T-helper 17 cell (primary cell): Measurements from ENCODE around the gene AADAC. TPM values are rescaled to one million over a fixed set of nuclear protein-coding genes. Genes with fewer than 3 reads are reported as not detected.
"Not testable (repeated sequence)": the region's sequence is repeated elsewhere in the genome, so short reads cannot be mapped to it uniquely, and the experiment has no call there.

Experiments used
- ATAC-seq: fragments of 150-1000 bp; cut with Tn5 transposase; 2 replicates; pipeline ENCODE4 v1.10.0; 2021; ENCODE audit warnings: mild to moderate bottlenecking, moderate library complexity
- DNase-seq, 3 donors: peaks; one replicate each; pipeline versions ENCODE4 v3.0.0 to v3.0.0-alpha.2; 2020 to 2021
- H3K9me3 ChIP-seq: one replicate; pipeline ENCODE4 v1.7.0; 2013; ENCODE audit warnings: low read length, mild to moderate bottlenecking; ENCODE audit not compliant: control insufficient read depth, poor library complexity, severe bottlenecking
- H3K27ac Mint-ChIP-seq: one replicate; pipeline ENCODE4 v1.8.0; 2022; ENCODE audit warnings: mild to moderate bottlenecking, moderate library complexity, mixed read lengths
- H3K27me3 Mint-ChIP-seq: one replicate; pipeline ENCODE4 v1.8.0; 2022; ENCODE audit warnings: mixed read lengths
- H3K36me3 Mint-ChIP-seq: one replicate; pipeline ENCODE4 v1.8.0; 2022; ENCODE audit warnings: low read depth, mixed read lengths
- H3K4me1 Mint-ChIP-seq: one replicate; pipeline ENCODE4 v1.8.0; 2022; ENCODE audit warnings: mild to moderate bottlenecking, mixed read lengths
- H3K4me3 Mint-ChIP-seq: one replicate; pipeline ENCODE4 v1.8.0; 2022; ENCODE audit warnings: mild to moderate bottlenecking, moderate library complexity, mixed read lengths
- total RNA-seq, 4 donors: library from RNA in 2 of 4; stranded (reverse) in 2 of 4; gene quantifications; one replicate each; pipeline ENCODE4 v1.2.3 and lab custom pipeline; 2022 to 2026

Gene AADAC
- total RNA-seq, 2 donors from 2014 or later: not detected

DNA sequence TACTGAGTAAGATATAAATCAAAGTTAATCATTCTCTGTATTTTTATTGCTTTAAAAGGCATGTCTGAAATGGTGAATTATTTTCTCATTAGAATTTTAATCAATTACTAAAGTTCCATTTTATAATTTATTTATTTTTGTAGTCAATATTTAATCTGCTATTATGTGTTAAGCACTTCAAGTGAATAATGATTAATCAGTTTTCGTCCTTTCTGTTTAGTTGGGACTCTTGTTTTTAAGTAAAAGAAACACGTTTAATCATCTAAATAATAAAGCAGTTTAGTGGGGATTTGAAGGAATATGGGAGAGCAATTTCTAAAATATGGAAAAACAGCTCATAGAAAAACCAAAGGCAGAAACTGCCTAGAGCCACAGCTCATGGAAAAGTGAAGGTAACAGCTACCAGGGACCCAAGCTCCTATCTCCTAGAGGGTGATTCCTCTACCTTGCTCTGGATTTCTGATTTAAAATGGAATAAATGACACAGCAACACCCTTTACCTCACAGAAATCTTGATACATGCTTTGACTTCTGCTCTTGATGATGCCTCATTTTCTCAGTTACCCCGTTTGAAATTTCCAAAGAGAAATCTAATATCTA, 31.5 kb downstream of the AADAC start:
- H3K9me3 ChIP-seq: no peaks in the 10 kb centered on the region
- Mint-ChIP-seq H3K4me1 (no peaks in the 10 kb centered on the region), H3K36me3 (no peaks in the 10 kb centered on the region), H3K4me3 (no peak overlapping the region), H3K27ac (no peak overlapping the region), H3K27me3 (peaks cover 3% of the 10 kb centered on the region)
- ATAC-seq: no peak
- DNase-seq: no peak

GRCh38 chr3:151850065-151850464, 36.1 kb downstream of the AADAC start:
- H3K27me3 Mint-ChIP-seq, H3K4me3 Mint-ChIP-seq, H3K36me3 Mint-ChIP-seq, H3K4me1 Mint-ChIP-seq, DNase-seq, H3K9me3 ChIP-seq, H3K27ac Mint-ChIP-seq, ATAC-seq: not testable (repeated sequence)

DNA sequence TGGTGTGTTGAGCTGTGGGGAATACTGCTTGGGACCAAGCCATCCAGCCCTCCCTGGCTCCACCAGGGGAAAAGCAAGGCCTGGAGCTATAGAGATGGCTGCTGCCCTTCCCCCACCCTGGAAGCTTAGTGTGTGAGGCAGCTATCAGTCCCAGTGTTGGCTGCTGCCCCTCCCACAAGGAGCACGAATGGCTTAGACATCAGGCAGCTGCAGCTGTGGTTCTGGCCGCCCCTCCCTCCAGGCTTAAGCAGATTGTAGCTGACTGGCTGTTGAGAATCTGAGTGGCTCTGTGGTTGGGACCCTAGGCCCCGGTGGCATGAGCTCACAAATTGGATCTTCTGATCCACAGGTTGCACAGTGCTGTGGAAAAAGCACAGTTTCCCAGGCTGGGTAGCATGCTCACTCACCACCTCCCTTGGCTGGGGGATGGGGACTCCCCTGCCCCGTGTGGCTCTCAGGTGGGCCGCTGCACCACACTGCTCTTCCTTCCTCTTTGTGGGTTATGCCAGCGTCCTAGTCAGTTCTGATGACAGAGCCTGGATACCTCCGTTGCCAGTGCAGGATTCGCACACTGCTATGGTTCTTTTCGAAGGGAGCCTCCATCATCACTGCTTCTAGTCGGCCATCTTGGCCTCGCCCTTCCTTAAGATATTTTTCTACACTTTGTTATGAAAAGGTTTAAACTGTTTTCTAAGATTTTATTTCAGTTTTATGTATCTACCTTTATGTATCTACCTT, 38.3 kb downstream of the AADAC start:
- ATAC-seq (no peak), DNase-seq (no peak)
- no peaks in the 10 kb centered on the region for H3K4me1 Mint-ChIP-seq
- peaks cover 2% of the 10 kb centered on the region for H3K36me3 Mint-ChIP-seq
- H3K4me3 Mint-ChIP-seq: no peak overlapping the region
- no peaks in the 10 kb centered on the region for H3K9me3 ChIP-seq
- peaks cover 23% of the 10 kb centered on the region for H3K27me3 Mint-ChIP-seq
- no peak overlapping the region for H3K27ac Mint-ChIP-seq

DNA sequence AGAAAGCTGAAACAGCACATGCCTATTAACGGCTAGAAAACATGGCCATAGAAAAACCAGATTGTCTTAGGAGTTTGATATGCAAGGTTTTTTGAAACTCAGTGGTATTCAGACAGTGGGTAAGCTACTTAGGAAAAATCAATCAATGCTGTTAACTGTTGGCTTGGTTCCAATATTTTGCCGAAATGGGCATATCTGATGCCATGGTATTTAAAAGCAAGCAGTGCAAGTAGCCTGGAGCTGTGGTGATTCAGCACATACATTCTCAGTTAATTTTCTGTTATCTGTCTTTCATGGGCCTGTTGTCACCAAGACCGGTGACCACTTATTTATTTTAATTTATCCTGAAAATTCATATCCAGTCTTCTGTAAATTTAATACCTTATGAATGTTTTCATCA, 42.2 kb downstream of the AADAC start:
- ATAC-seq: no peak
- Mint-ChIP-seq H3K4me1 (no peaks in the 10 kb centered on the region), H3K27me3 (peaks cover 32% of the 10 kb centered on the region), H3K36me3 (peaks cover 2% of the 10 kb centered on the region), H3K27ac (no peak overlapping the region), H3K4me3 (no peak overlapping the region)
- DNase-seq: no peak
- H3K9me3 ChIP-seq: no peaks in the 10 kb centered on the region

DNA sequence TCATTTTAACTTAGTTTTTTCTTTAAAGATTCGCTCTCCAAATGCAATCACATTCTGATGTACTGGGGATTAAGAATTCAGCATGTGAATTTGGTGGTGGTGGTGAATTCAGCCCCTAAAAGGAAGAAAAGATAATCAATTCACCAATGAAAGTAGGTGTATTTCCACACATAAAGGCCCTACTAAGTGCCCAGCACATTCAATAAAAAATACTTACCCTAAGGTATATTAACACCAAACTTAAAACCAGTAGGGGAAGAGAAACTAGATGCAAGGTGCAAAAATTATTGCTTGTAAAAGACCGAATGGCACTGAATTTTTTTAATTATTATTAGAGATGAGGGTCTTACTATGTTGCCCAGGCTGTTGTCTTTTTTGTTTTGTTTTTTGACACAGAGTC, 42.7 kb downstream of the AADAC start:
- no peak overlapping the region for H3K27ac Mint-ChIP-seq
- H3K9me3 ChIP-seq: no peaks in the 10 kb centered on the region
- DNase-seq: no peak
- no peak for ATAC-seq
- H3K4me3 Mint-ChIP-seq: no peak overlapping the region
- no peaks in the 10 kb centered on the region for H3K4me1 Mint-ChIP-seq
- peaks cover 32% of the 10 kb centered on the region for H3K27me3 Mint-ChIP-seq
- H3K36me3 Mint-ChIP-seq: peaks cover 2% of the 10 kb centered on the region

DNA sequence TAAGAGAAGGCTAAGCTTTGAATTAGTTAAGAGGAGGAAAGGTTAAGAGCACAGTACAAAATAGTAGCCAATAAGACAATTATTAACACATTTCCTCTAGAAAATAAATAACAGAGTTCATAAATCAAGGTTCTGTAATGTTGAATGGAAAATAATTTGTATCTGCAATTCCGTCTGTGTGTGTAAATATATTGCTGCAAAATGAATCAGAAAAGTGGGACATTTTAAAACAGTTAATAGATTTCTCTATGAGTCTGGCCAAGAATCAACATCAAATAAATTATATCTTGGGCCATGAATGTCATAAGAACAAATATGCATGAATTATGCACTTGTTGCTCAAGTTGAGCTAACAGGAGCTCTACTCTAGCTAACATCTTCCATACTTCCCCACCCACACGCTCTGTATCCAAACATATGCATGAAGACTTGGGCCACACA, 45.3 kb downstream of the AADAC start:
- Mint-ChIP-seq H3K4me1 (no peaks in the 10 kb centered on the region), H3K36me3 (peaks cover 2% of the 10 kb centered on the region), H3K4me3 (no peak overlapping the region), H3K27me3 (peaks cover 31% of the 10 kb centered on the region), H3K27ac (no peak overlapping the region)
- ATAC-seq (no peak), DNase-seq (no peak)
- no peaks in the 10 kb centered on the region for H3K9me3 ChIP-seq

GRCh38 chr3:151859905-151860304, 46.0 kb downstream of the AADAC start:
- ATAC-seq (no peak), DNase-seq (no peak)
- Mint-ChIP-seq H3K36me3 (no peaks in the 10 kb centered on the region), H3K4me1 (no peaks in the 10 kb centered on the region), H3K27me3 (peaks cover 26% of the 10 kb centered on the region), H3K4me3 (no peak overlapping the region), H3K27ac (no peak overlapping the region)
- no peaks in the 10 kb centered on the region for H3K9me3 ChIP-seq

GRCh38 chr3:151863611-151864010, 49.7 kb downstream of the AADAC start:
- no peaks in the 10 kb centered on the region for H3K9me3 ChIP-seq
- Mint-ChIP-seq H3K27ac (no peak overlapping the region), H3K27me3 (peaks cover 9% of the 10 kb centered on the region), H3K36me3 (no peaks in the 10 kb centered on the region), H3K4me1 (no peaks in the 10 kb centered on the region), H3K4me3 (no peak overlapping the region)
- no peak for ATAC-seq
- no peak for DNase-seq

- Mint-ChIP-seq H3K27me3 (peaks cover 2% of the 10 kb centered on the region), H3K4me3 (no peak overlapping the region), H3K36me3 (no peaks in the 10 kb centered on the region), H3K4me1 (no peaks in the 10 kb centered on the region), H3K27ac (no peak overlapping the region)
- ATAC-seq (no peak), DNase-seq (no peak)
- H3K9me3 ChIP-seq: no peaks in the 10 kb centered on the region
These were observed 50.6 kb downstream of the AADAC start for GRCh38 chr3:151864423-151865101.

DNA sequence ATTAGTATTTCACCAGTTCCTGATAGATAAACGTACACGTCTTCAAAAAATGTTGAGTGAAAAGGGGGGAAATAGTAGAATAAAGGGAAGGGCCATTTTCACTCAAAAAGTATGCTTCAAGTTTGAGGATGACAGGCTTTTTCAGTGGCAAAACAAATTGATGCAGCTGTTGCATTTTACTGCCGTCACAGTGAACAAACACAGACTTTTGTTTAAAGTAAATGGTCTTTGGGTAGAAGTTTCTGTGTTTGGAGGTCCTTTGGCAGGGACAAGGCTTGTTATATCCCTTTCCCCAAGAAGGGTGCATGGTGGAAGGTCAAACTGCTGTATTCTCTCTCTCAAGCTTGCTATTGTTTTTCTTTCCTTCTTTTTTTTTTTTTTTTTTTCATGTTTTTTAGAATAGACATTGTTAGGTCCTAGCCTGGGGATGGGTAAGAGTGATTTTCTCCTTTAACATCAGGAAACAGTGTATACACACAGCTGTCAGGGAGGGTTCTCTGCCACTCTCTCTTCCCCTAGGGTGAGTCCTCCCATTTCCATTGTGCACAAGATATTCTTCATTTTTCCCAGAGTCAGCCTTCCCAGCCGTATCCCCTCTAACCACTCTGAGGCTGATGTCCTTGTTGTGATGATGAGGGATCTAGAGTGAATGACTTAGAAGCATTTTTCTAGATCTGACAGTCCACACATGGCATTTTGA, 52.9 kb downstream of the AADAC start:
- no peaks in the 10 kb centered on the region for H3K36me3 Mint-ChIP-seq
- no peak overlapping the region for H3K27ac Mint-ChIP-seq
- DNase-seq (no peak), ATAC-seq (no peak)
- H3K4me3 Mint-ChIP-seq: no peak overlapping the region
- H3K9me3 ChIP-seq: no peaks in the 10 kb centered on the region
- peaks cover 4% of the 10 kb centered on the region for H3K4me1 Mint-ChIP-seq
- H3K27me3 Mint-ChIP-seq: no peaks in the 10 kb centered on the region

- H3K4me1 Mint-ChIP-seq: peaks cover 4% of the 10 kb centered on the region
- no peaks in the 10 kb centered on the region for H3K9me3 ChIP-seq
- H3K27me3 Mint-ChIP-seq: no peaks in the 10 kb centered on the region
- H3K36me3 Mint-ChIP-seq: no peaks in the 10 kb centered on the region
- no peak for DNase-seq
- no peak overlapping the region for H3K4me3 Mint-ChIP-seq
- ATAC-seq: no peak
- H3K27ac Mint-ChIP-seq: no peak overlapping the region
These were observed 53.8 kb downstream of the AADAC start for GRCh38 chr3:151867666-151868065.

DNA sequence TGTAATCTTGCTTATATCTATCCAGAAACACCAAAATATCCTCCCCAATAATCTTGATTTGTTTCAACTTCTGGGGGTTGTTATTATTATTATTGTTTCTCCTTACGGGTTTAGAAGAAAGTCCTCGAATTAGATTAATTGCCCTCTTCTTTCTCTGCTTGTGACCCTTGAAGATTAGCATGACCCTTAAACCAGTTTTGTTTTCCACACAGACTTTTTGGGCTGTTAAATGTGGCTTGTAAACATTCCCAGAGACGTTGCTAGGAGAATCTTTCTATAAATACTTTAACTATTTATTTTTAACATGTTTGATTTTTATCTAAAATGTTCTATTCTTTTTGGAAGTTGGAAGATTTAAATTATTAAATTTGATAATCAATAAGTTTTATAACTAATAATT, 55.3 kb downstream of the AADAC start:
- Mint-ChIP-seq H3K27me3 (no peaks in the 10 kb centered on the region), H3K36me3 (no peaks in the 10 kb centered on the region), H3K4me3 (no peak overlapping the region), H3K4me1 (peaks cover 4% of the 10 kb centered on the region), H3K27ac (no peak overlapping the region)
- no peaks in the 10 kb centered on the region for H3K9me3 ChIP-seq
- DNase-seq: no peak
- no peak for ATAC-seq
